ENCODE data around the gene SNX7.

- no peak for TF ChIP-seq POLR2A (IDR thresholded peaks at IDR 0.05; ENCODE audit: low read depth, low read length)
- no peak for TF ChIP-seq CTCF (IDR thresholded peaks at IDR 0.05; ENCODE audit: extremely low read depth in 1 of 2, insufficient read depth in 1 of 2, low read depth in 1 of 2, low read length in 2 of 2)
- no peak for TF ChIP-seq POLR2AphosphoS5 (IDR thresholded peaks at IDR 0.05; ENCODE audit: insufficient read depth, low read depth, low read length)
- no peak for TF ChIP-seq MAX (IDR thresholded peaks at IDR 0.05; ENCODE audit: insufficient read depth, insufficient read length)
- TF ChIP-seq FOS (IDR thresholded peaks at IDR 0.05; ENCODE audit: borderline replicate concordance, insufficient read depth, low read length): no peak
- TF ChIP-seq MYC (IDR thresholded peaks at IDR 0.05; ENCODE audit: low read depth, low read length): no peak
Observed at GRCh38 chr1:98651116-98651632, 10.3 kb upstream of the SNX7 start.
